OCI-LY1 (cell line): ENCODE results near the gene IRS1.

Experiments
- H2AFZ ChIP-seq: fragments of 200-600 bp; sonication (generic), shearing (Covaris generic); 2 replicates; pipeline ENCODE4 v1.6.0; 2014; ENCODE audit warnings: antibody characterized with exemption, mild to moderate bottlenecking, low read length
- H3F3A ChIP-seq: fragments of 200-600 bp; sonication (generic), shearing (Covaris generic); 2 replicates; pipeline ENCODE4 v1.6.0; 2014; ENCODE audit warnings: mild to moderate bottlenecking, antibody characterized with exemption, low read length, moderate library complexity; ENCODE audit not compliant: insufficient read depth
- H3K27ac ChIP-seq: fragments of 200-600 bp; sonication (generic); 2 replicates; pipeline ENCODE4 v1.5.1; 2014; ENCODE audit warnings: low read length, mixed run types, mild to moderate bottlenecking, low read depth; ENCODE audit not compliant: poor library complexity, severe bottlenecking
- H3K27me3 ChIP-seq: fragments of 200-600 bp; sonication (generic); 2 replicates; pipeline ENCODE4 v1.6.0; 2014; ENCODE audit warnings: antibody characterized with exemption, mild to moderate bottlenecking, low read length, moderate library complexity; ENCODE audit not compliant: insufficient read depth
- H3K36me3 ChIP-seq: fragments of 200-600 bp; sonication (generic); 2 replicates; pipeline ENCODE4 v1.6.1; 2014; ENCODE audit warnings: mild to moderate bottlenecking, antibody characterized with exemption, low read length, moderate library complexity, mixed read lengths; ENCODE audit not compliant: insufficient read depth
- H3K4me1 ChIP-seq: fragments of 200-600 bp; sonication (generic); 2 replicates; pipeline ENCODE4 v1.5.1; 2014; ENCODE audit warnings: mild to moderate bottlenecking, low read length, moderate library complexity; ENCODE audit not compliant: insufficient read depth, severe bottlenecking
- H3K4me2 ChIP-seq: fragments of 200-600 bp; sonication (generic), shearing (Covaris generic); 2 replicates; pipeline ENCODE4 v1.6.1; 2014; ENCODE audit warnings: low read length
- H3K4me3 ChIP-seq: fragments of 200-600 bp; sonication (generic); 2 replicates; pipeline ENCODE4 v1.5.1; 2014; ENCODE audit warnings: low read length, low read depth, mild to moderate bottlenecking, mixed read lengths; ENCODE audit not compliant: poor library complexity, severe bottlenecking
- H3K79me2 ChIP-seq: fragments of 200-600 bp; shearing (Covaris generic); 2 replicates; pipeline ENCODE4 v1.6.1; 2016; ENCODE audit warnings: mixed run types, low read length, mixed read lengths; ENCODE audit not compliant: insufficient read depth
- H3K9ac ChIP-seq: fragments of 200-600 bp; sonication (generic), shearing (Covaris generic); 2 replicates; pipeline ENCODE4 v1.6.1; 2014; ENCODE audit warnings: mild to moderate bottlenecking, low read length, mixed read lengths
- H3K9me2 ChIP-seq: fragments of 200-600 bp; sonication (generic), shearing (Covaris generic); 2 replicates; pipeline ENCODE4 v1.6.1; 2014; ENCODE audit warnings: low read depth, mild to moderate bottlenecking, low read length, mixed read lengths
- H3K9me3 ChIP-seq: fragments of 200-600 bp; shearing (Covaris generic); 2 replicates; pipeline ENCODE4 v1.6.1; 2014; ENCODE audit warnings: low read length, mixed read lengths
- H4K20me1 ChIP-seq: fragments of 200-600 bp; sonication (generic), shearing (Covaris generic); 2 replicates; pipeline ENCODE4 v1.6.0; 2016; ENCODE audit warnings: mild to moderate bottlenecking, low read length; ENCODE audit not compliant: insufficient read depth
- EZH2 ChIP-seq: fragments of 200-600 bp; sonication (generic), shearing (Covaris generic); IDR thresholded peaks from 2 replicates; pipeline ENCODE4 v1.8.0; 2017; ENCODE audit warnings: borderline replicate concordance, mixed run types, mild to moderate bottlenecking, antibody characterized with exemption, low read length, moderate library complexity, mixed read lengths
- TF ChIP-seq, protein P1 (sequence below): fragments of 200-600 bp; sonication (generic), shearing (Covaris generic); IDR thresholded peaks from 2 replicates; pipeline ENCODE4 v1.5.1; 2017; ENCODE audit warnings: mild to moderate bottlenecking, antibody characterized with exemption, low read length, moderate library complexity, mixed read lengths

IRS1 gene

DNA sequence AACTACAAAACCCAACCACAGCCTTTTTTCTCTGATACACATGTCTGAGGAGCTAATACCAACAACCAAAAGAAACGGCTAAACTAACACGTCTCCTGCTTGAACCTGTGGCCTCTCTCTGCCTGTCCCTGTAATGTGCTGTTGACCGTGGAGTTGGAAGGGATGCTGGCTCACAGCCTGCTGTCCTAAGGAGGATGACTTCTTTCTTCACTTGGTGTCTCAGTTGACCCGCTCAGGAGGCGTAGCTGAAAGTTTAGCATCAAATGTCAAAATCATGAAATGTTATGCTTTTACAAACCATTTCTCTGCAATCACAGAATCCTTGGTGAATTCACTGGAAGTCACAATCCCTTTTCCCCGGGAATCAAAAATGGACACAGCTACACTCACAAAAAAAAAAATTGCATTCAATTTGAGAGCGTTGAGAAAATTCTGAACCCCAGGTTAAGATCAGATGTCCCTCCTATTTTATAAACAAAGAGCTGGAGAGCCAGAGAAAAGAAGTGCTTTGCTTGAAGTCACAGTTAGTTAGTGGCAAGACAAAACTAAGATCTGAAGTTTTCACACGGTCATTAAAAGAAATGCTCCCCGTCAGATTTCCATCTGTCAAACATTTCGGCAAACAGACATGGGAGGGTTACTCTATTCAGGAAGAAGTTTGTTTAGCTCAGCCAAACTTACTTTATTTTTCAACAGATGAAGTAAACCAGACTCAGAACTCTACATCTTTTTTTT is 74.3 kb downstream of the IRS1 start:
- Histone ChIP-seq H3F3A (no peaks in the 10 kb centered on the region), H3K4me3 (no peak overlapping the region), H3K9me3 (no peaks in the 10 kb centered on the region), H3K4me1 (no peaks in the 10 kb centered on the region), H3K27ac (no peak overlapping the region), H2AFZ (no peak overlapping the region), H3K36me3 (no peaks in the 10 kb centered on the region), H3K4me2 (no peak overlapping the region), H3K9me2 (no peaks in the 10 kb centered on the region), H4K20me1 (no peaks in the 10 kb centered on the region), H3K9ac (no peak overlapping the region), H3K27me3 (no peaks in the 10 kb centered on the region), H3K79me2 (no peaks in the 10 kb centered on the region)
- TF ChIP-seq, protein P1, sequence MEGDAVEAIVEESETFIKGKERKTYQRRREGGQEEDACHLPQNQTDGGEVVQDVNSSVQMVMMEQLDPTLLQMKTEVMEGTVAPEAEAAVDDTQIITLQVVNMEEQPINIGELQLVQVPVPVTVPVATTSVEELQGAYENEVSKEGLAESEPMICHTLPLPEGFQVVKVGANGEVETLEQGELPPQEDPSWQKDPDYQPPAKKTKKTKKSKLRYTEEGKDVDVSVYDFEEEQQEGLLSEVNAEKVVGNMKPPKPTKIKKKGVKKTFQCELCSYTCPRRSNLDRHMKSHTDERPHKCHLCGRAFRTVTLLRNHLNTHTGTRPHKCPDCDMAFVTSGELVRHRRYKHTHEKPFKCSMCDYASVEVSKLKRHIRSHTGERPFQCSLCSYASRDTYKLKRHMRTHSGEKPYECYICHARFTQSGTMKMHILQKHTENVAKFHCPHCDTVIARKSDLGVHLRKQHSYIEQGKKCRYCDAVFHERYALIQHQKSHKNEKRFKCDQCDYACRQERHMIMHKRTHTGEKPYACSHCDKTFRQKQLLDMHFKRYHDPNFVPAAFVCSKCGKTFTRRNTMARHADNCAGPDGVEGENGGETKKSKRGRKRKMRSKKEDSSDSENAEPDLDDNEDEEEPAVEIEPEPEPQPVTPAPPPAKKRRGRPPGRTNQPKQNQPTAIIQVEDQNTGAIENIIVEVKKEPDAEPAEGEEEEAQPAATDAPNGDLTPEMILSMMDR = no peak
- TF ChIP-seq EZH2 = no peak

DNA sequence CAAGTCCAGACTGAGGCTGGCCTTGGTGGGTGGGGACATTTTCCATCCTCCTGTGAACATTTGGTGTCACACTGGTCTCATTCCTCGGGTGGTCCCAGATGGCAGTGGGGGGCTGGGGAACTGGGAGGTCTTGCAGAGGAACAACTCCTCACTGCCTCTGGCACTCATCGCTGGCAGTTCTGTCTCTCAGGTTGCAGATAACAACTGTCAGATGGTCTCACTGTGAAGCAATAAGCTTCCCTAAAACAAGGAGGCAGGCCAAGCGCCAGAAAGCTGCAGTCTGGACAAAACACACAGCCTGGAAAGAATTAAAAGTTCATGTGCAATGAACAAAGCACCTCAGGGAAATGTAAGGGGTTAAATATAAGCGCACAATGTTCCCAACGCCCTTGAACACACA is 78.1 kb downstream of the IRS1 start:
- Histone ChIP-seq H3K9ac (no peak overlapping the region), H4K20me1 (no peaks in the 10 kb centered on the region), H3K4me2 (no peak overlapping the region), H3K9me3 (no peaks in the 10 kb centered on the region), H3K36me3 (no peaks in the 10 kb centered on the region), H2AFZ (no peak overlapping the region), H3K4me1 (no peaks in the 10 kb centered on the region), H3F3A (no peaks in the 10 kb centered on the region), H3K4me3 (no peak overlapping the region), H3K79me2 (no peaks in the 10 kb centered on the region), H3K9me2 (no peaks in the 10 kb centered on the region), H3K27me3 (no peaks in the 10 kb centered on the region), H3K27ac (no peak overlapping the region)
- TF ChIP-seq, protein P1 = no peak
- TF ChIP-seq EZH2 = no peak

DNA sequence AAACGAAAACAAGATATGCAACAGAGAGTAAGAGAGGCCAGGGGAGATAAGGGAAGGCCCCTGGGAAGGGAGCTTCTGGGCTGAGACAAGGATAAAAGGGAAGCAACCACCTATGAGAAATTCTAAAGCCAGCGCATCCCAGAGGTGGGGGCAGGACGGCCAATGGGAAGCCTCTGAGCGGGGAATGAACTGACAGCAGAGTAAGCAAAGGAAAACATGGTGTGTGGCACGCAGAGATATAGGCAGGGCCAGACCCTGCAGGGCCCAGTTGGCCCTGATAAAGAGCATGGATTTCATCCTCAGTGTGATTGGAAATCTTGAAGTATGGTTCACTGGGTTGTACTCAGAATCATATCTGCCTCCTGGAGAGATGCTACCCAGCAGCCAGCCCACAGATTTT is 78.7 kb downstream of the IRS1 start:
- H3K9me2 ChIP-seq = no peaks in the 10 kb centered on the region
- no peak overlapping the region for H3K27ac ChIP-seq
- H3K4me2 ChIP-seq = no peak overlapping the region
- H3K36me3 ChIP-seq = no peaks in the 10 kb centered on the region
- no peak overlapping the region for H2AFZ ChIP-seq
- no peaks in the 10 kb centered on the region for H4K20me1 ChIP-seq
- H3K4me1 ChIP-seq = no peaks in the 10 kb centered on the region
- no peaks in the 10 kb centered on the region for H3K9me3 ChIP-seq
- no peaks in the 10 kb centered on the region for H3K27me3 ChIP-seq
- no peaks in the 10 kb centered on the region for H3K79me2 ChIP-seq
- no peak for TF ChIP-seq EZH2
- TF ChIP-seq, protein P1 = no peak
- no peak overlapping the region for H3K9ac ChIP-seq
- no peaks in the 10 kb centered on the region for H3F3A ChIP-seq
- H3K4me3 ChIP-seq = no peak overlapping the region
